ENCODE measurements around the gene FEN1. TPM values are rescaled to one million over a fixed set of nuclear protein-coding genes. Genes with fewer than 3 reads are reported as not detected.

The FEN1 gene
- polyA plus RNA-seq, 1 experiment = 13.2 TPM

DNA sequence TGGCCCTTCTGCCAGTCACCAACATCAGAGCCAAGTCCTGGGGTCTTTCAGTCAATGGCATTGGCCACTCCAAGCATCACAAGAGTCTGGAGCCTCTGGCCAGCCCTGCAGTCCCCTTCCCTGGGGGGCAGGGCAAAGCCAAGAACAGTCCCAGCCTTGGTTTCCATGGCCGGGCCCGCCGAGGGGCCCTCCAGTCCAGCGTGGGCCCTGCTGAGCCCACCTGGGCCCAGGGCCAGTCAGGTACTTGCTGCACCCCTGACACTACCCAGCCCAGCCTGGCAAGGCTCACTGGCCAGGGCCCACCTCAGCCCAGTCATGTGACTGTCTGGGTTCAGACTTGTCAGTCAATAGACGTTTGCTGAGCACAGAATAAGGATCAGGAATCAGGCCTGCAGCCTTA, 11.1 kb upstream of the FEN1 start:
- Histone ChIP-seq H3K36me3 (ENCODE audit: control insufficient read depth, insufficient read depth, low read length) (peaks cover 6% of the 10 kb centered on the region; the same call in 1 of the 2 replicates), H3K4me3 (ENCODE audit: low read depth, low read length) (no peak overlapping the region), H3K27me3 (ENCODE audit: control insufficient read depth, insufficient read depth, low read length) (no peaks in the 10 kb centered on the region)
- CTCF ChIA-PET = interaction anchor here (1.2 to 3.3 kb wide), 4 partner anchors 15 to 332 kb away, joined by 3 to 15 read pairs (median 4); no protein-coding TSS in a partner anchor
- TF ChIP-seq, protein P1, sequence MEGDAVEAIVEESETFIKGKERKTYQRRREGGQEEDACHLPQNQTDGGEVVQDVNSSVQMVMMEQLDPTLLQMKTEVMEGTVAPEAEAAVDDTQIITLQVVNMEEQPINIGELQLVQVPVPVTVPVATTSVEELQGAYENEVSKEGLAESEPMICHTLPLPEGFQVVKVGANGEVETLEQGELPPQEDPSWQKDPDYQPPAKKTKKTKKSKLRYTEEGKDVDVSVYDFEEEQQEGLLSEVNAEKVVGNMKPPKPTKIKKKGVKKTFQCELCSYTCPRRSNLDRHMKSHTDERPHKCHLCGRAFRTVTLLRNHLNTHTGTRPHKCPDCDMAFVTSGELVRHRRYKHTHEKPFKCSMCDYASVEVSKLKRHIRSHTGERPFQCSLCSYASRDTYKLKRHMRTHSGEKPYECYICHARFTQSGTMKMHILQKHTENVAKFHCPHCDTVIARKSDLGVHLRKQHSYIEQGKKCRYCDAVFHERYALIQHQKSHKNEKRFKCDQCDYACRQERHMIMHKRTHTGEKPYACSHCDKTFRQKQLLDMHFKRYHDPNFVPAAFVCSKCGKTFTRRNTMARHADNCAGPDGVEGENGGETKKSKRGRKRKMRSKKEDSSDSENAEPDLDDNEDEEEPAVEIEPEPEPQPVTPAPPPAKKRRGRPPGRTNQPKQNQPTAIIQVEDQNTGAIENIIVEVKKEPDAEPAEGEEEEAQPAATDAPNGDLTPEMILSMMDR (IDR thresholded peaks at IDR 0.05; ENCODE audit: insufficient read depth, low read depth, low read length) = no peak
- POLR2A ChIA-PET = no interaction called here
- no peak for DNase-seq (ENCODE audit: low read depth)

GRCh38 chr11:61782299-61782698, 10.4 kb upstream of the FEN1 start:
- ChIA-PET POLR2A (no interaction called here), CTCF (interaction anchor here (0.6 to 3.3 kb wide), 5 partner anchors 16 to 331 kb away, joined by 3 to 15 read pairs (median 3); no protein-coding TSS in a partner anchor)
- peaks cover 11% of the 10 kb centered on the region for H3K36me3 ChIP-seq (ENCODE audit: control insufficient read depth, insufficient read depth, low read length)
- no peak for DNase-seq (ENCODE audit: low read depth)
- H3K27me3 ChIP-seq (ENCODE audit: control insufficient read depth, insufficient read depth, low read length) = no peaks in the 10 kb centered on the region
- H3K4me3 ChIP-seq (ENCODE audit: low read depth, low read length) = no peak overlapping the region
- TF ChIP-seq, protein P1 (IDR thresholded peaks at IDR 0.05; ENCODE audit: insufficient read depth, low read depth, low read length) = no peak

DNA sequence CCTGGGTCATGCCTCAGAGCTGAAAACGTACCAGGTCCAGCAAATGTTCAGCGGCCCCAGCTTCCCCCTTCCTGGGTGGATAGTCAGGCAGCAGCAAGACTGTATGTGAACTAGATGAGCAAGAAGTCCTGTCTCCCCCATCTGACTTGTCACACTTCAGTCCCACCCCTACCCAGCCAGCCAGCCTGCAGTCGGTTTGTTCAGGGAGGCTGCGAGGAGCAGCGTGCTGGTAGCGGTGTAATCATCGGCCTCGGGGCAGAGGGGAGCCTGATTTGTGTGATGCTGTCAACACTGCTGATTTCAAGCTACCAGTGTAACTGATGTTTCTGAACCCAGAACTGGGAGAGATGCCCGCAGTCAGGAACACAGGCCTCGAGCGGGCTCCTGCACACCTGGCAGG, 9.9 kb upstream of the FEN1 start:
- TF ChIP-seq, protein P1 (IDR thresholded peaks at IDR 0.05; ENCODE audit: insufficient read depth, low read depth, low read length) = no peak
- Histone ChIP-seq H3K27me3 (ENCODE audit: control insufficient read depth, insufficient read depth, low read length) (no peaks in the 10 kb centered on the region), H3K36me3 (ENCODE audit: control insufficient read depth, insufficient read depth, low read length) (peaks cover 17% of the 10 kb centered on the region), H3K4me3 (ENCODE audit: low read depth, low read length) (no peak overlapping the region)
- ChIA-PET CTCF (interaction anchor here (0.6 to 3.3 kb wide), 4 partner anchors 30 to 330 kb away, joined by 3 to 15 read pairs (median 4); no protein-coding TSS in a partner anchor), POLR2A (no interaction called here)
- DNase-seq (ENCODE audit: low read depth) = no peak

DNA sequence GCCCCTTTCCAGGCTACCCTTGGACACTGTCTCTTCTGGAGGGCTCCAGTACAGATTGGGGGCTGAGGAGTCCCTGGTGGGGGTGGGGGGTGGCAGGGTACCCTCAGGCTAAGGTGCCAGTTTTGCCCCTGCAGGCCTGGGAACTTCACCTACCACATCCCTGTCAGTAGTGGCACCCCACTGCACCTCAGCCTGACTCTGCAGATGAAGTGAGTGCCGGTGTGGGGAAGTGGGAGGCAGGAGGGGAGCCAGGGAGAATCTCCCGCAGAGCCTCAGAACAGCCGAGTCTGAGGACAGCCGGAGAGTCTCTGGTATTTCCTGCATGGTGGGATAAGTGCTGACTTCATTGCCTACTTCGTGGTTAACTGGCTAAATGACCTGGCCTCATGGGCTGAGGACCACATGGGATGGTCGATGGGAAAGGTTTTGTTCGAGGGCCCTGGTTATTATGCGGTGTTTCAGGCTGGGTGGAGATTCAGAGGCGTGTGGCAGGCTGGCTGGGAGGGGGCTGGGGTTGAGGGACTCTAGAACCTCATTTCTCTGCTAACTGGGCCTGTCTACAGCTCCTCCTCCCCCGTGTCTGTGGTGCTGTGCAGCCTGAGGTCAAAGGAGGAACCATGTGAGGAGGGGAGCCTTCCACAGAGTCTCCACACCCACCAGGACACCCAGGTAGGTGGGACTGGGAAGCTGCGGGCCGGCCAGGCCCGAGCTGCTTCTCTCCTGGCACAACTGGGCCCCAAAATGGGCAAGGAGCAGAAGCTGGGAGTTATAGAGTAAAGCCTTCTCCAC, 8.8 kb upstream of the FEN1 start:
- TF ChIP-seq, protein P1 (IDR thresholded peaks at IDR 0.05; ENCODE audit: insufficient read depth, low read depth, low read length) = no peak
- Histone ChIP-seq H3K27me3 (ENCODE audit: control insufficient read depth, insufficient read depth, low read length) (no peaks in the 10 kb centered on the region), H3K36me3 (ENCODE audit: control insufficient read depth, insufficient read depth, low read length) (peaks cover 22% of the 10 kb centered on the region), H3K4me3 (ENCODE audit: low read depth, low read length) (no peak overlapping the region)
- DNase-seq (ENCODE audit: low read depth) = no peak
- CTCF ChIA-PET = interaction anchor here (1.2 to 1.8 kb wide), 3 partner anchors 8 to 36 kb away, joined by 6 to 8 read pairs (median 6); no protein-coding TSS in a partner anchor
- POLR2A ChIA-PET = no interaction called here

- ChIA-PET POLR2A (no interaction called here), CTCF (interaction anchor here (1.2 to 1.8 kb wide), 3 partner anchors 9 to 37 kb away, joined by 6 to 8 read pairs (median 6); no protein-coding TSS in a partner anchor)
These were observed 8.3 kb upstream of the FEN1 start for GRCh38 chr11:61784506-61784805.

More at GRCh38 chr11:61784506-61784805, 8.3 kb upstream of the FEN1 start:
- no peak overlapping the region for H3K4me3 ChIP-seq (ENCODE audit: low read depth, low read length)
- TF ChIP-seq, protein P1 (IDR thresholded peaks at IDR 0.05; ENCODE audit: insufficient read depth, low read depth, low read length) = no peak
- peaks cover 26% of the 10 kb centered on the region for H3K36me3 ChIP-seq (ENCODE audit: control insufficient read depth, insufficient read depth, low read length)
- H3K27me3 ChIP-seq (ENCODE audit: control insufficient read depth, insufficient read depth, low read length) = no peaks in the 10 kb centered on the region
- no peak for DNase-seq (ENCODE audit: low read depth)
